ENCODE results near the gene C17orf67. TPM values are rescaled to one million over a fixed set of nuclear protein-coding genes. Genes with fewer than 3 reads are reported as not detected.

Gene C17orf67
- total and polyA plus RNA-seq, 9 donors: 1.5 to 6.0 (median 3.2) TPM

GRCh38 chr17:56785997-56786680 is 47.6 kb downstream of the C17orf67 start:
- intact Hi-C loops (cut with DNase I): no loop called here
- Histone ChIP-seq H3K4me1 (ENCODE audit: insufficient read depth) (no peaks in the 10 kb centered on the region), H3K27me3 (no peaks in the 10 kb centered on the region), H3K27ac (no peak overlapping the region), H3K4me3 (no peak overlapping the region), H3K9me3 (no peaks in the 10 kb centered on the region), H3K36me3 (no peaks in the 10 kb centered on the region)
- WGBS, 3 donors: 79 to 85% (median 85%) methylated on average over 9 of the region's 9 CpGs
- TF ChIP-seq CTCF (IDR thresholded peaks at IDR 0.05): no peak
- no peak for TF ChIP-seq POLR2A (IDR thresholded peaks at IDR 0.05)
- TF ChIP-seq EP300 (IDR thresholded peaks at IDR 0.05): no peak
- DNase-seq: no peak

GRCh38 chr17:56785405-56785804 is 48.3 kb downstream of the C17orf67 start:
- no peak for TF ChIP-seq EP300 (IDR thresholded peaks at IDR 0.05)
- no peak for TF ChIP-seq POLR2A (IDR thresholded peaks at IDR 0.05)
- TF ChIP-seq CTCF (IDR thresholded peaks at IDR 0.05): no peak
- intact Hi-C loops (cut with DNase I): no loop called here
- Histone ChIP-seq H3K4me1 (ENCODE audit: insufficient read depth) (no peaks in the 10 kb centered on the region), H3K27me3 (no peaks in the 10 kb centered on the region), H3K27ac (no peak overlapping the region), H3K9me3 (no peaks in the 10 kb centered on the region), H3K4me3 (no peak overlapping the region), H3K36me3 (no peaks in the 10 kb centered on the region)
- 43 to 52% (median 50%) methylated on average over 5 of the region's 5 CpGs for WGBS, 3 donors
- DNase-seq: no peak

GRCh38 chr17:56782338-56782737 is 51.4 kb downstream of the C17orf67 start:
- no peak for TF ChIP-seq CTCF (IDR thresholded peaks at IDR 0.05)
- no peak for TF ChIP-seq POLR2A (IDR thresholded peaks at IDR 0.05)
- TF ChIP-seq EP300 (IDR thresholded peaks at IDR 0.05): no peak
- intact Hi-C loops (cut with DNase I): loop anchor here in 1 of 4 donors (5.0 kb wide), 1 partner anchor 190 kb away; the partner anchor contains the start of gene NOG

GRCh38 chr17:56781906-56782305 is 51.8 kb downstream of the C17orf67 start:
- no peak overlapping the region for H3K4me3 ChIP-seq
- H3K27ac ChIP-seq: no peak overlapping the region
- no peak for DNase-seq
- intact Hi-C loops (cut with DNase I): loop anchor here in 1 of 4 donors (5.0 kb wide), 1 partner anchor 190 kb away; the partner anchor contains the start of gene NOG
- peaks cover 2% of the 10 kb centered on the region for H3K4me1 ChIP-seq (ENCODE audit: insufficient read depth)
- no peaks in the 10 kb centered on the region for H3K36me3 ChIP-seq
- no peaks in the 10 kb centered on the region for H3K27me3 ChIP-seq
- no peaks in the 10 kb centered on the region for H3K9me3 ChIP-seq
- 63 to 67% (median 65%) methylated on average over 6 of the region's 6 CpGs for WGBS, 3 donors
- no peak for TF ChIP-seq CTCF (IDR thresholded peaks at IDR 0.05)
- TF ChIP-seq POLR2A (IDR thresholded peaks at IDR 0.05): no peak
- TF ChIP-seq EP300 (IDR thresholded peaks at IDR 0.05): no peak

More at GRCh38 chr17:56782338-56782737, 51.4 kb downstream of the C17orf67 start:
- H3K9me3 ChIP-seq: no peaks in the 10 kb centered on the region
- no peaks in the 10 kb centered on the region for H3K27me3 ChIP-seq
- H3K4me3 ChIP-seq: no peak overlapping the region
- H3K36me3 ChIP-seq: no peaks in the 10 kb centered on the region
- H3K4me1 ChIP-seq (ENCODE audit: insufficient read depth): peaks cover 2% of the 10 kb centered on the region
- no peak overlapping the region for H3K27ac ChIP-seq
- no peak for DNase-seq
